Measurements from ENCODE around the gene MICAL3. TPM values are rescaled to one million over a fixed set of nuclear protein-coding genes. Genes with fewer than 3 reads are reported as not detected.
A peak's percentile ranks its signal among the peaks of the same experiment; 100 is the strongest.
"Not testable (repeated sequence)": the region's sequence is repeated elsewhere in the genome, so short reads cannot be mapped to it uniquely, and the experiment has no call there.

Gene MICAL3
- total and polyA plus RNA-seq, 2 experiments from 2014 or later, result 6.1 to 25.1 TPM

GRCh38 chr22:17878186-17878694 lies 146.1 kb downstream of the MICAL3 start:
- no peaks in the 10 kb centered on the region for H3K9me2 ChIP-seq (ENCODE audit: insufficient read depth)
- DNase-seq, result no peak
- in situ Hi-C loops (cut with MboI), result no loop called here
- no peaks in the 10 kb centered on the region for H3K9me3 ChIP-seq (ENCODE audit: low read depth)
- H3F3A ChIP-seq (ENCODE audit: insufficient read depth), result no peaks in the 10 kb centered on the region
- WGBS, 2 experiments (ENCODE audit: low coverage in 1 of 2, low lambda C conversion rate in 2 of 2, missing lambda C conversion rate in 2 of 2), result 94 to 98% methylated on average over 10 of the region's 10 CpGs
- no peak overlapping the region for H2AFZ ChIP-seq
- H3K36me3 ChIP-seq (ENCODE audit: low read depth), result peaks cover 9% of the 10 kb centered on the region
- H3K9ac ChIP-seq, result no peak overlapping the region
- H3K4me3 ChIP-seq, result no peak overlapping the region
- no peaks in the 10 kb centered on the region for H4K20me1 ChIP-seq (ENCODE audit: insufficient read depth)
- H3K27ac ChIP-seq, result no peak overlapping the region
- H3K79me2 ChIP-seq (ENCODE audit: insufficient read depth), result no peaks in the 10 kb centered on the region
- TF ChIP-seq EZH2 (IDR thresholded peaks at IDR 0.05; ENCODE audit: insufficient read depth, poor library complexity, severe bottlenecking) (no peak), EZH2phosphoT487 (IDR thresholded peaks at IDR 0.05; ENCODE audit: insufficient read depth, low read depth) (no peak)
- no peaks in the 10 kb centered on the region for H3K27me3 ChIP-seq (replicated peaks; ENCODE audit: insufficient read depth)
- H3K4me2 ChIP-seq (ENCODE audit: unreplicated experiment), result no peak overlapping the region
- no peaks in the 10 kb centered on the region for H3K4me1 ChIP-seq (ENCODE audit: insufficient read depth)

- DNase-seq, result peak; percentile 21
- H4K20me1 ChIP-seq (ENCODE audit: insufficient read depth), result not testable (repeated sequence)
These were observed 147.2 kb downstream of the MICAL3 start for GRCh38 chr22:17876878-17877855.

GRCh38 chr22:17876306-17876831 lies 148.0 kb downstream of the MICAL3 start:
- DNase-seq, result peak; percentile 33
- no peak overlapping the region for H3K9ac ChIP-seq
- no peaks in the 10 kb centered on the region for H3K27me3 ChIP-seq (replicated peaks; ENCODE audit: insufficient read depth)
- no peaks in the 10 kb centered on the region for H3K9me3 ChIP-seq (ENCODE audit: low read depth)
- H2AFZ ChIP-seq, result no peak overlapping the region
- no peaks in the 10 kb centered on the region for H4K20me1 ChIP-seq (ENCODE audit: insufficient read depth)
- WGBS, 2 experiments (ENCODE audit: low coverage in 1 of 2, low lambda C conversion rate in 2 of 2, missing lambda C conversion rate in 2 of 2), result 77 to 85% methylated on average over 4 of the region's 4 CpGs
- in situ Hi-C loops (cut with MboI), result no loop called here
- H3F3A ChIP-seq (ENCODE audit: insufficient read depth), result no peaks in the 10 kb centered on the region
- H3K79me2 ChIP-seq (ENCODE audit: insufficient read depth), result no peaks in the 10 kb centered on the region
- H3K4me1 ChIP-seq (ENCODE audit: insufficient read depth), result no peaks in the 10 kb centered on the region
- H3K4me2 ChIP-seq (ENCODE audit: unreplicated experiment), result no peak overlapping the region
- H3K36me3 ChIP-seq (ENCODE audit: low read depth), result peaks cover 6% of the 10 kb centered on the region
- no peak overlapping the region for H3K4me3 ChIP-seq
- no peaks in the 10 kb centered on the region for H3K9me2 ChIP-seq (ENCODE audit: insufficient read depth)
- H3K27ac ChIP-seq, result no peak overlapping the region
- no peak for TF ChIP-seq EZH2phosphoT487 (IDR thresholded peaks at IDR 0.05; ENCODE audit: insufficient read depth, low read depth)
- no peak for TF ChIP-seq EZH2 (IDR thresholded peaks at IDR 0.05; ENCODE audit: insufficient read depth, poor library complexity, severe bottlenecking)

More at GRCh38 chr22:17876878-17877855, 147.2 kb downstream of the MICAL3 start:
- in situ Hi-C loops (cut with MboI); H3K4me1 ChIP-seq (ENCODE audit: insufficient read depth); H3K9me2 ChIP-seq (ENCODE audit: insufficient read depth); H3K4me2 ChIP-seq (ENCODE audit: unreplicated experiment); H3K27ac ChIP-seq; H3K4me3 ChIP-seq; H2AFZ ChIP-seq; H3K36me3 ChIP-seq (ENCODE audit: low read depth); H3K79me2 ChIP-seq (ENCODE audit: insufficient read depth); H3K9ac ChIP-seq; H3F3A ChIP-seq (ENCODE audit: insufficient read depth); H3K27me3 ChIP-seq (replicated peaks; ENCODE audit: insufficient read depth); H3K9me3 ChIP-seq (ENCODE audit: low read depth): not testable (repeated sequence)

- in situ Hi-C loops (cut with MboI), result no loop called here
- Histone ChIP-seq H3K79me2 (ENCODE audit: insufficient read depth) (no peaks in the 10 kb centered on the region), H2AFZ (no peak overlapping the region), H3K9me2 (ENCODE audit: insufficient read depth) (no peaks in the 10 kb centered on the region), H3K27me3 (replicated peaks; ENCODE audit: insufficient read depth) (no peaks in the 10 kb centered on the region), H3K4me3 (no peak overlapping the region), H3K4me1 (ENCODE audit: insufficient read depth) (no peaks in the 10 kb centered on the region), H3F3A (ENCODE audit: insufficient read depth) (no peaks in the 10 kb centered on the region), H3K4me2 (ENCODE audit: unreplicated experiment) (no peak overlapping the region), H3K9me3 (ENCODE audit: low read depth) (no peaks in the 10 kb centered on the region), H3K27ac (no peak overlapping the region), H3K9ac (no peak overlapping the region), H3K36me3 (ENCODE audit: low read depth) (peaks cover 6% of the 10 kb centered on the region), H4K20me1 (ENCODE audit: insufficient read depth) (no peaks in the 10 kb centered on the region)
- no peak for TF ChIP-seq EZH2 (IDR thresholded peaks at IDR 0.05; ENCODE audit: insufficient read depth, poor library complexity, severe bottlenecking)
- no peak for TF ChIP-seq EZH2phosphoT487 (IDR thresholded peaks at IDR 0.05; ENCODE audit: insufficient read depth, low read depth)
- no peak for DNase-seq
- WGBS, 2 experiments (ENCODE audit: low coverage in 1 of 2, low lambda C conversion rate in 2 of 2, missing lambda C conversion rate in 2 of 2), result 85 to 88% methylated on average over 12 of the region's 12 CpGs
These were observed 148.7 kb downstream of the MICAL3 start for GRCh38 chr22:17875631-17876030.

Measured in GM23248 (cell line).